Neural progenitor cell (in vitro differentiated cells): ENCODE data around the gene IL20RA.

ENCODE experiments used
- CTCF ChIP-seq: fragments of 200-600 bp; sonication (generic); IDR thresholded peaks from 2 replicates; pipeline ENCODE4 v1.5.1; 2017; ENCODE audit warnings: antibody characterized with exemption, mild to moderate bottlenecking
- EZH2 ChIP-seq: fragments of 200-600 bp; sonication (generic); IDR thresholded peaks from 2 replicates; pipeline ENCODE4 v1.6.1; 2017; ENCODE audit warnings: antibody characterized with exemption, mild to moderate bottlenecking, moderate library complexity

GRCh38 chr6:137019476-137020272, 25.1 kb downstream of the IL20RA start:
- TF ChIP-seq EZH2 (no peak), CTCF (no peak)
